Measurements from ENCODE around the gene TREM2. TPM values are rescaled to one million over a fixed set of nuclear protein-coding genes. Genes with fewer than 3 reads are reported as not detected.
"Not testable (repeated sequence)": the region's sequence is repeated elsewhere in the genome, so short reads cannot be mapped to it uniquely, and the experiment has no call there.

Gene TREM2
- polyA plus RNA-seq, 1 donor from 2014 or later = not detected

DNA sequence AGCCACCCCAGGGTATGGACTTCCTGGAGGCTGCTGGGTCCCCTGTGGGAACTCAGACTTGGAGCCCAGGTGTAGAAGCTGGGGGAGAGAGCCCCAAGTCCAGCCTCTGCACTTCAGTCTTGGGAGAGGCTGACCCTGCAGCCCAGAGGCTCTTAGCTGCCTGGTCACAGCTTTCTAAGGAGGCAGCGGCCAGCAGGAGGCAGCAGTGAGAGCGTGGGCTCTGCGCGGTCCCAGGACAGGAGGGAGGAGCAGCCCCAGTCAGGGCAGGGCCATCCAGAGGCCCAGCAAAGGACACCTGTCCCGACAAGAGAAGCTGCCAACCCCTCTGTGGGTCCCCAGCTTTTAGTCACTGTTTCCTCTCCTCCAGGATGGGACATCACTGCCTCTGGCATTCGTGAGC is 28.7 kb upstream of the TREM2 start:
- Mint-ChIP-seq H3K27me3 (peaks cover 3% of the 10 kb centered on the region), H3K36me3 (no peaks in the 10 kb centered on the region), H3K9me3 (peaks cover 0 to 4% (median 0%) of the 10 kb centered on the region in 3 donors), H3K4me3 (no peak overlapping the region), H3K4me1 (peaks cover 5 to 17% (median 14%) of the 10 kb centered on the region in 3 donors), H3K27ac (no peak overlapping the region)

DNA sequence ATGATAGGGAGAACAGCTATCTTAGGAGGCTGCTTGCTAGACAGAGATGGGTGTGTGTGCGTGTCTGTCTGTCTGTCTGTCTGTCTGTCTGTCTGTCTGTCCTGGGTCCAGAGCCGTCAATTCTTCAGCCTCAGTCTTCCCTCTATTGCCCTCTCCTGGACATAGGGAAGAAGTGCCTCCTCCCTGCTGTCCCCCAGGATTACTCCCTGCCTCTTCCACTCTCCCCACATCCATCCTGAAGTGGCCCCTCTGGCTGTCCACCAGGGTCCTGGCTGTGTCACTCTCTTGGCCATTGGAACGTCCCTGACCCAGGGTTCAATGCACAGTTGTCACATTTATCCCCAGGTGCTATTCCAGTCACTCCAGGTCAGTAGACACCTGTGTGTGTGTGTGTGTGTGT is 27.9 kb upstream of the TREM2 start:
- Mint-ChIP-seq H3K27me3 (peaks cover 3% of the 10 kb centered on the region), H3K4me1 (peaks cover 10 to 19% (median 19%) of the 10 kb centered on the region in 3 donors), H3K36me3 (no peaks in the 10 kb centered on the region), H3K27ac (no peak overlapping the region), H3K9me3 (peaks cover 0 to 4% (median 0%) of the 10 kb centered on the region in 3 donors), H3K4me3 (no peak overlapping the region)

DNA sequence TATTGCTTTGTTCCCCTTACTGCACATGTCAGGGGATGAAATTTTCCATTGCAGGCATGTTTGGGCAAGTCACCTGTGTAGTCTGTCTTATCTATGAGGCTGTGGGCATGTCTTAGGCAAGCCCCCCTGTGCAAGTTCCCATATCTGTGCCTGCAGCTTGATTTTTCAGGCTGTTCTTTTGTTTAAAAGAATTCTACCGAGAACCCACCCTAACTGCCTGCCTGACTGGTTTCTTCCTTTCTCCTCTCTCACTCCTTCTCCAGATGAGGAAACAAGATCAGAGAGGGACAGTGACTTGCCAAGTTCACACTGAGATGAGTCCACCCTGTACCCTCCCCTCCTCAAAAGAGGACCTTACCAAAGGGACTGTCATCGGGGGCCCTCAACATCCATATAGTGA is 27.1 kb upstream of the TREM2 start:
- H3K27me3 Mint-ChIP-seq = no peaks in the 10 kb centered on the region
- peaks cover 10 to 22% (median 18%) of the 10 kb centered on the region in 3 donors for H3K4me1 Mint-ChIP-seq
- H3K27ac Mint-ChIP-seq = peak overlapping the region in 1 of 3 donors; percentile 57
- H3K4me3 Mint-ChIP-seq = no peak overlapping the region
- peaks cover 0 to 4% (median 0%) of the 10 kb centered on the region in 3 donors for H3K9me3 Mint-ChIP-seq
- no peaks in the 10 kb centered on the region for H3K36me3 Mint-ChIP-seq

DNA sequence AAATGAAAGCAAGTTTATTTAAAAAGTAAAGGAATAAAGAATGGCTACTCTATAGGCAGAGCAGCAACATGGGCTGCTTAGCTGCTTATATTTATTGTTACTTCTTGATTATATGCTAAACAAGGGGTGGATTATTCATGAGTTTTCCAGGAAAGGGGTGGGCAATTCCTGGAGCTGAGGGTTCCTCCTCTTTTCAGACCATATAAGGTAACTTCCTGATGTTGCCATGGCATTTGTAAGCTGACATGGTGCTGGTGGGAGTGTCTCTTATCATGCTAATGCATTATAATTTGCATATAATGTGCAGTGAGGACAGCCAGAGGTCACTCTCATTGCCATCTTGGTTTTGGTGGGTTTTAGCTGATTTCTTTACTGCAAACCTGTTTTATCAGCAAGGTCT is 26.1 kb upstream of the TREM2 start:
- not testable (repeated sequence) for H3K9me3 Mint-ChIP-seq, H3K4me3 Mint-ChIP-seq, H3K27me3 Mint-ChIP-seq, H3K36me3 Mint-ChIP-seq
- H3K27ac Mint-ChIP-seq = peak overlapping the region in 1 of 3 donors; percentile 57
- peaks cover 10 to 20% (median 14%) of the 10 kb centered on the region in 3 donors for H3K4me1 Mint-ChIP-seq

DNA sequence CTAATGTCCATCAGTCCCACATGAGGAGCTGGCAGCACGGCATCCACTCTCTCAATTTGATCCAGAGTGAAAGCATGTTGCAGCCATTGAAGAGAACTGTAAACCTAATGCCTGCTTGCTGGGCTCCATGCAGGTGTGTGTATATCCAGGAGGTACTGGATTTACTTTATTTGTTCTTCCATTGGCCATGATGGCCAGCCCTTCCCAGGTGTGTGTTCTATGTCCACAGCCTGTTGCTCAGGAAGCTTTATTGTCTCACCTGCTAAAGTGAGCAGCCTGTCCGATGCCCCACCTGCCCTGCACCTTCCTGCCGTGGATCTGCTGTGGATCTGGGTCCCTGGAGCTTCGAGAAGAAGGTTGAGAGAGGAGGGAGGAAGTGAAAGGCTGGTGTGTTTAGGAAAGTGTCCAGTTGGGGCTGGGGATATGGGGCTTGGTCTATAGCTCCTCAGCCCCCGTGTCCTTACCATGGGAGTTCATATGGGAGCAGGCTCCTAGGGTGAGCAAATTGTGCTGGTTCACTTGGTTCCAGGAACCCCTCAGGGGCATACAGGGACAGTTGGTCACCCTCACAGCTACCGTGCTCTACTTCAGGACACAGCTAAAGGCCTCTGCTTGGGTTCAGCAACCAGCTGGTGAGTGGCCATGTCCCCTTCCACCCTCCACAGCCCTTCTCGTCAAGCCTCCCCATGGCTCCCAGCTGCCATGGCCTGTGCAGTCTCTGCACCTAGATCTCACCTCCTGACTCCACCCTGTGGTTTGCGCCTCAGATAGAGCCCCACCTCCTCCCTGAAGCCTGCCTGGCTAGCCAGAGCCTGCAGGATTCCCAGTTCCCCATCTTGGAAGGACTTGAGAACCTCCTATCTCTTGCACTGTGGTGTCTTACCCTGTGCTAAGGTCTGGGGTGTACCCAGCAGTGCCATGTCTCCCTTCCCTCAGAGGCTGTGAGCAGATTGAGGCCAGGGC is 25.3 kb upstream of the TREM2 start:
- Mint-ChIP-seq H3K4me1 (peaks cover 10 to 25% (median 16%) of the 10 kb centered on the region in 3 donors), H3K4me3 (no peak overlapping the region), H3K9me3 (peaks cover 0 to 4% (median 0%) of the 10 kb centered on the region in 3 donors), H3K27ac (no peak overlapping the region), H3K27me3 (no peaks in the 10 kb centered on the region), H3K36me3 (no peaks in the 10 kb centered on the region)

DNA sequence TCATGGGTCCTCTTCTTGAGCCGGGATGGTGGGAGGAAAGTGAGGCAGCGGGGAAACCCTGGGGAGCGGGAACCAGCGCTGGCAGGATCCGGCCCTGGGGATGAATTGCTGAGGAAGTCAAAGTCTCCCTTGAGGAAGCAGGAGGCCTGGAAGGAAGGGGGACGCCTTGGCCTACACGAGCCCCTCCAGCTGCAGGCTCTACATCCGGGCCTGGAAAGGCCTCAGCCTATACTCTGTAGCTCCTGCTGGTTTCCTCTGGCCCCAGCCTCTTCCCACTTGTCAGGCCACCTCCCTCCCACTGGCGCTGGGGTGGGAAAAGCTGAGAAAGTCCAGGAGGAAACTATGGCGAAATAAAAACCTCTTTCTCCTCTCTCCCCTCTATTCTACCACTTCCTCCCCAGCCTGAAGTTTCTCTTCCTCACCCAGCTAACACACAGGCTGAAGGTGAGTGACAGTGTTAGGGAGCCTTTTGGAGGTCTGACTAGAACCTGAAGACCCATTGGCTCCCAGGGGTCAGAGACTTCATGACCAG is 23.2 kb upstream of the TREM2 start:
- H3K4me1 Mint-ChIP-seq = peaks cover 13 to 37% (median 30%) of the 10 kb centered on the region in 3 donors
- peak overlapping the region in 3 of 4 donors; percentile 63 to 74 (median 66) for H3K4me3 Mint-ChIP-seq
- no peaks in the 10 kb centered on the region for H3K36me3 Mint-ChIP-seq
- H3K27ac Mint-ChIP-seq = peak overlapping the region in 2 of 3 donors; percentile 28 to 86
- peaks cover under 1% of the 10 kb centered on the region for H3K27me3 Mint-ChIP-seq
- peaks cover 0 to 4% (median 0%) of the 10 kb centered on the region in 3 donors for H3K9me3 Mint-ChIP-seq

DNA sequence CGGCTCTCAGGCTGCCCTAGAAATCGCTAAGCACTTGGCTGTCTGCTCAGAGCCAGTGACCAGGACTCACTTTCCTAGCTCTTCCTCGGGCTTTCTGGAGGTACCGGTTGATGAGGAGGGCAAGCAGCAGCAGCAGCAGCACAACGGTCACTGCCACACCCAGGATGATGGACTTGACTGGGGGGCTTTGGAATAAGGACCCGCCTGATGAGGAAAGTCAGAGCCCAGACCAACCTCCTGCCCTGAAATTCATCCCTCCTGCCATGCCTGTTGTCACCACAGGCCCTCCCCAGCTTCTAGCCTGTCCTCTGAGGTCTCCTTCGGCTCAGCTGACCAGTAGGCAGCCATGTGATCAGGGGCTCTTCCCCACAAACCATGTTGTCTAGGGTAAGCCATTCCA is 21.8 kb upstream of the TREM2 start:
- Mint-ChIP-seq H3K9me3 (peaks cover 0 to 4% (median 0%) of the 10 kb centered on the region in 3 donors), H3K4me3 (no peak overlapping the region), H3K27ac (no peak overlapping the region), H3K4me1 (peaks cover 13 to 37% (median 30%) of the 10 kb centered on the region in 3 donors), H3K27me3 (peaks cover 3% of the 10 kb centered on the region), H3K36me3 (peaks cover 2% of the 10 kb centered on the region)

DNA sequence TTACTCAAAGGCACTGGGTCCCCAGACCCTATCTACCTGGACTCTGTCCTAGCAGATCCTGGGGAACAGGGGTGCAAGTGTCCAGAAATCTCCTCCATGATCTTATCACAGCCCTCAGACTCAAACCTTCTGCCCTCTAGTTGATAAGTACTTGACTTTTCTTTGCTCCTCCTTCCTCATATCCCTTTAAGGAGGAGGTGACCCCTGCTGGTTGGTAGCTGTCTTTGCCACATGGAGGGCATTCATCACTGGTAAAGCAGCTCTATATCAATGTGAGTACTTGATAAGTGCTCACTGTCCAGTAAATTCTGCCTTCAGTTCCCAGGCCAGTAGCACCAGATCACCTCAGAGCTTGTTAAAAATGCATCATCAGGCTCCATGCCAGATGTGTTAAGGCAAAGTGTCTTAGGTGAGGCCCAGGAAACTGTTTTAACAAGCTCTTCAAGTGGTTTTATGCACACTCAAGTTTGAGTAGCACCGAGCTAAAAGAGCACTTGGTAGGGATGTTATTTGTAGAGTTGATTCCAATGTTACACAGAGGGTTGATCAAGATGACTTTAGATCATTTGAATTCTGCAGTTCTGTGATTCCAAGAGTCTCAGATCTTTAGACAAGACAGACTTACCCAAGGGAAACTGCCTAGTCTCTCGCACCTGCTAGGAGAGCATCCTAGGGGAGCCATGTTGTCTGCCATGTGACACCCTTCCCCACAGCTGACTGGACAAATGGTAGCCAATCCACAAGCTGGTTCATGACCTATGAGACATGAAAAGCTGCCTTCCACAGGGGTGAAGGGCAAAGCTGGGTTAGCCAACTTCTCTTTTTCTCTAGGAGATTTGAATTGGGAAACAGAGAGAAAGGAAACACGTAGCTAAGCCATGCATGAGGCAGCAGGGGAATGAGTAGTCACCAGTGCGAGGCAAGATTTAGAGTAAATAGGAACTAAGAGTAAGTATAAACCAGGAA is 19.4 kb upstream of the TREM2 start:
- no peaks in the 10 kb centered on the region for H3K9me3 Mint-ChIP-seq
- H3K36me3 Mint-ChIP-seq = peaks cover 2% of the 10 kb centered on the region
- H3K4me3 Mint-ChIP-seq = peak overlapping the region in 1 of 4 donors; percentile 38
- peaks cover 5% of the 10 kb centered on the region for H3K27me3 Mint-ChIP-seq
- peak overlapping the region in 1 of 3 donors; percentile 51 for H3K27ac Mint-ChIP-seq
- peaks cover 10 to 37% (median 30%) of the 10 kb centered on the region in 3 donors for H3K4me1 Mint-ChIP-seq

DNA sequence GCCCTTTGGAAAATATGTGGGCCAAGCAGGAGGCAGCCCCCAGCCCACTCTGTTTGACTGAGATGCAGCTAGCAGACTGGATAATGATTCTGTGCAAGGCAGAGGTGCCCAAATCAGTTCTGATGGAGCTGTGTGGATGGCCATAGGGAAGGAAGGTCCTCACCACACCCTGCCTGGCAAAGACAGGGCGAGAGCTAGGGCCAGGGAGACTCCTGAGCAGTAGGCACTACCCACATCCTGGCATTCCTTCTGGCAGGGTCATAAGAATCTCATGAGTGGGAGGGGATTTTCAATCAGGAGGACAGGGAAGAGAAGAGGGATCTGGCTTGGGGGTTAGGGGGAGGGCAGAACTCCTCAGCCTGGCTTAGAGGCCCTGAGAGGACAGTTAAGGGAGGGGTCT is 18.6 kb upstream of the TREM2 start:
- H3K9me3 Mint-ChIP-seq = no peaks in the 10 kb centered on the region
- peaks cover 2% of the 10 kb centered on the region for H3K36me3 Mint-ChIP-seq

DNA sequence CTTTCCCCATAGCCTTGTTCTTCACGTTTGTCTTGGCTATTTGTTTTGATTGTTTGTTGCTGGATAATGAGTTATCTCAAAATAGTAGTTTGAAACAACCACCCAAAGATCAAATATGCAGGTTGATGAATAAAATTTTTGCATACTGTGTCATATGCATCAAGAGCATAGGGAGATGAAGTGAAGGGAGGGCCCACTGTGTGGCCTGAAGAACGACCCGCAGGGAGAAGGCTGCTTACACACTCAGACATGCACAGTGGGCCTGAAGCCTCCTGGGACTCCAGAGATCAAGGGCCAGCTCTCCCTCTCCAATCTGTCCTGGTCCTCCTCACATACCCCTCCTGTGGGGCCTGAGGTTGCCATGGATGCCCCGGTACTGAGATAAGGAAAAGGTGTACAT is 16.2 kb upstream of the TREM2 start:
- Mint-ChIP-seq H3K27me3 (peaks cover 5% of the 10 kb centered on the region), H3K9me3 (no peaks in the 10 kb centered on the region), H3K27ac (peak overlapping the region in 1 of 3 donors; percentile 4), H3K4me1 (peaks cover 2 to 22% (median 16%) of the 10 kb centered on the region in 3 donors), H3K4me3 (no peak overlapping the region), H3K36me3 (peaks cover 2% of the 10 kb centered on the region)

More for the DNA sequence above, 18.6 kb upstream of the TREM2 start:
- H3K27ac Mint-ChIP-seq = no peak overlapping the region
- no peak overlapping the region for H3K4me3 Mint-ChIP-seq
- H3K4me1 Mint-ChIP-seq = peaks cover 10 to 29% (median 26%) of the 10 kb centered on the region in 3 donors
- H3K27me3 Mint-ChIP-seq = peaks cover 5% of the 10 kb centered on the region

DNA sequence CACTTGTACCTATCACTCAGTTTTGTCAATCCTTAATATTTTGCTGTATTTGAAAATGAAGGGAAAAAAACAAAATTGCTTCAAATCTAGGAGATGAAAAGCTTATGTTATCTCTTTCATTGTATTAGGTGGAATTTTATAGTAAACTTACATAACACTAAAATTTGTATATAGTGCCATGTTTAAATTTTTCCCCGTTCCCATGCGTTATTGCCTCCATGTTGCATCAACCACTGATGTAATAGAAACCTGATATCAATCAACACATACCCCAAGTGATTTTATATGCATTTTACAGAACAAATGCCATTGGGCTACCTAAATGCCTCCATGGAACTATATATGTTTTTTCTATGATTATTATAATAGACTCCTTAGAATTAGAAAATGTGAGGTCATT is 14.8 kb upstream of the TREM2 start:
- H3K36me3 Mint-ChIP-seq = peaks cover 2% of the 10 kb centered on the region
- H3K4me1 Mint-ChIP-seq = peaks cover 2 to 13% (median 8%) of the 10 kb centered on the region in 3 donors
- peaks cover 0 to 2% (median 0%) of the 10 kb centered on the region in 3 donors for H3K9me3 Mint-ChIP-seq
- H3K4me3 Mint-ChIP-seq = no peak overlapping the region
- peaks cover 5% of the 10 kb centered on the region for H3K27me3 Mint-ChIP-seq
- peak overlapping the region in 1 of 3 donors; percentile 34 for H3K27ac Mint-ChIP-seq

DNA sequence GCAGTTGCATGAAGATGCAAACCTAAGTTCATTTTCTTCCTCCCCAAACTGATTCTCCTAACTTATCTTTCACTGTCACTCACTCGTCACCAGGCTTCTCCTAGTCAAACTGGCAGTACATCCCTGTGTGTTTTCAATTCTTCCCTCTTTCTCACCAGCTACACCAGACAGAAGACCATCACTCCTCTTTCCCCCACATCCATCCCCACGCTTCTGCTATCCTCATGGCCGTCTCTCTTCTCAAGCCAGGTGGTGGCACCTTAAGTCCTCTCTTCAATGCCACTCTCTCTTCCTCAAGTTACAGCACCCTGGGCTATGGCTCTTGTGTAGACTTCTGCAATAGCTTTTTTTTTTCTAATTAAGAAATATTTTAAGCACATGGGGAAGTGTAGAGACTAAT is 14.4 kb upstream of the TREM2 start:
- peaks cover 0 to 2% (median 0%) of the 10 kb centered on the region in 3 donors for H3K9me3 Mint-ChIP-seq
- no peak overlapping the region for H3K4me3 Mint-ChIP-seq
- H3K27ac Mint-ChIP-seq = peak overlapping the region in 1 of 3 donors; percentile 34
- H3K36me3 Mint-ChIP-seq = peaks cover 2% of the 10 kb centered on the region
- H3K4me1 Mint-ChIP-seq = peaks cover 2 to 10% (median 4%) of the 10 kb centered on the region in 3 donors
- peaks cover 5% of the 10 kb centered on the region for H3K27me3 Mint-ChIP-seq

DNA sequence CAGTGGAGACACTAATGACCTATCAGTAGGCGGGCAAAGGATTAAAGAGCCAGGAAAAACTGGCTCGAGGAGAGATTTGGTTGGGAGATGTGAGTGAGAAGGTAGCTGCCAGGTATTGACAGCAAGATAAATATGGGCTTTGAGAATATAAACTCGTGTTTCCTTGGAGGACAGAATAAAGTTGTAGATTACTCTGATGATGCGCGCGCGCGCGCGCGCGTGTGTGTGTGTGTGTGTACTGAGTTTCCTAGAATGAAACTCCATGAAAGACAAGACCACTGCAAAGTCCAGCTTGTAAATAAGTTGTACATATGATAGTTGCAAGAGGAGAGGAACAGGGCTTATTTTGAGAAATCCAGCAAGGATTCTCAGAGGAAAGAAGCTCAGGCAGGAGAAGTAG is 13.3 kb upstream of the TREM2 start:
- H3K36me3 Mint-ChIP-seq = peaks cover 2% of the 10 kb centered on the region
- peaks cover 5% of the 10 kb centered on the region for H3K27me3 Mint-ChIP-seq
- no peak overlapping the region for H3K4me3 Mint-ChIP-seq
- H3K9me3 Mint-ChIP-seq = peaks cover 0 to 2% (median 0%) of the 10 kb centered on the region in 3 donors
- H3K4me1 Mint-ChIP-seq = peaks cover 0 to 5% (median 0%) of the 10 kb centered on the region in 3 donors
- no peak overlapping the region for H3K27ac Mint-ChIP-seq

DNA sequence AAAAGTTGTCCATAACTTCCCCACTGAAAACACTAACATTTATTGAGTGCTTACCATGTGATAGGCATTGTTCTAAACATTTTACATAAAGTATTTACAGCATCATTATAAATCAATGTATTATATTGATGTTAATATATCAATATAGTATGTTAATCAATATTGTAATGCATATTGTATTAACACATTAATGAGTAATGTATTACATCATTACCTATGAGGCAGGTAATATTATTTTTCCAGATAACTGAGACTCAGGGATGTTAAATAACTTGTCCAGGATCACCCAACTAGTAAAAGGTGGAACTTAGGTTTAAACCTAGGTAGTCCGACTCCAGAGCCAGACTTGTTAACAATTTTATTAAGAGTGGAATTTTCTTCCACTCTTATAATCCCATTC is 12.2 kb upstream of the TREM2 start:
- H3K27me3 Mint-ChIP-seq = peaks cover 2% of the 10 kb centered on the region
- no peaks in the 10 kb centered on the region for H3K36me3 Mint-ChIP-seq
- H3K4me1 Mint-ChIP-seq = peaks cover 0 to 5% (median 0%) of the 10 kb centered on the region in 3 donors
- no peak overlapping the region for H3K27ac Mint-ChIP-seq
- peaks cover 0 to 2% (median 0%) of the 10 kb centered on the region in 3 donors for H3K9me3 Mint-ChIP-seq
- H3K4me3 Mint-ChIP-seq = no peak overlapping the region
